GM21717 (cell line): ENCODE data around the gene KMO.

Source experiments
- ATAC-seq: cut with Tn5 transposase; IDR thresholded peaks from one replicate; pipeline ENCODE4 v1.9.1; 2021; ENCODE audit warnings: mild to moderate bottlenecking, moderate library complexity; ENCODE audit not compliant: unreplicated experiment

The KMO gene

DNA sequence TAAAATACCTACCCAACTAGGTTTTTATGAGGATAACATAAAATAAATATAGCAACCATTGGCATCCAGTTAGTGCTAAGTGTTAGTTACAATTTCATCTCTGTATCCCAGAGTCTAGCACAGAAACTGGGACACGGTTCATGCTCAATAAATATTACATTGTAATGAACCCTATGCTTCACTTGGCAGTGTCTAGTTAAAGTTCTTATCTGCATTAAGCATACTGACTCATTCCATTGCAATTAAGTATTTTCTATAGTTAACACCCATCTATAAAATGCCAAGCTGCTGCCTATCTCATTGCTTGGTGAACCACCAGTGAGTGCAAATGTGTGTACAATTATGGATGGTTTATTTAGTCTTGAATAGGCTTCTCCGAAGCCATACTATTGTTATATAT is 92.8 kb downstream of the KMO start:
- ATAC-seq, result no peak

DNA sequence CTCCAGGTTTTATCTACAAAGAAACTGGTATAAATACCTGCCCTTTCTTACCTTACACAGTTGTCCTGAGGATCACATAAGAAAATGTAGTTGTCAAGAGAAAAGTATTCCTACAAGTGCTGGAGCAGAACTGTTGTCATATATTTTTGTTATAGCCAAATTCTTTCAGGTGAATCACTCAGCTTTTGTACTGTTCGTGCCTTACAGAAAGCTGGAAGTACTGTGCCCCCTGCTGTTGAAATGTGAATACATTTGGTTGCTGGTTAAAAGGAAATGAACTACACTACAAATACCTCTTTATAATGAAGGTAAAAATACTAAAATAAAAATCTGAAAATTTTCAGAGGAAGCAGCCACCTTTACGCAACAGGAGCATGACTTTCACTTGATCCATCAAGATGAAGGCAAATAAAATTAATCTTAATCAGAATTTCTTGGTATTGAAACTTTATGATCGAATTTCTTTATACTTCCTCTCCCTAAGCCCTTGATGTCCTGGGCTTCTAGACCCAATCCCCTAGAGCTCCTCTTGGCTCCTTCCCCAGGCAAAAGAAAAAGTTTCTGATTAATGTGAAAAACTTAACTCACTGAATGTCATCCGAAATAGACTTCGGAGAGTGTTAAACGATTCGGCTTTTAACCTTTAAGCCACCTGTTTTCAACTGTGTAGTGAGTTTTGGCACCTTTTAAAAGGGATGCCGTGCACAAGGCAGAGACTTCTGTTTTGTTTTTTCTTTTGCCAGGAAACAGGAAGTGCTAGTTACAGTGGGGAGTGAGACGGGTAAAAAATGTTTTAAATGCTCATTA is 95.5 kb downstream of the KMO start:
- ATAC-seq, result peak; percentile 81

DNA sequence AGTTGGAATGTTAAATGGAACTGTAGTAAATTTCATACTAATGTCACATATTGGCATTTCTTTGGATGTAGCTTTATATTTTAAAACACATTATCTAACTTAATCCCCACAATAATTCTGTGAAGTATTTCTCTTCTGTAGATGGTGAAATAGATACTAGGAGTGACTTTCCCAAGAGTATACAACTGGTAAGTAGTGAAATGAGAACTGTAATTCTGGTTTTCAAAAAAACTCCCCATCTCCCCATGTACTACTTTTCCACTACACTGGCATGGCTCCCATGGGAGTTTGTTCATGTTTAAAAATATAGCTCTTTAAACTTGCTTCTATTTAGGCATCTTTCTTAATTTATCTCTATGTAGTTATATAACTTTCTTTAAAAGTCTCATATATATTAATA is 97.8 kb downstream of the KMO start:
- ATAC-seq, result no peak

DNA sequence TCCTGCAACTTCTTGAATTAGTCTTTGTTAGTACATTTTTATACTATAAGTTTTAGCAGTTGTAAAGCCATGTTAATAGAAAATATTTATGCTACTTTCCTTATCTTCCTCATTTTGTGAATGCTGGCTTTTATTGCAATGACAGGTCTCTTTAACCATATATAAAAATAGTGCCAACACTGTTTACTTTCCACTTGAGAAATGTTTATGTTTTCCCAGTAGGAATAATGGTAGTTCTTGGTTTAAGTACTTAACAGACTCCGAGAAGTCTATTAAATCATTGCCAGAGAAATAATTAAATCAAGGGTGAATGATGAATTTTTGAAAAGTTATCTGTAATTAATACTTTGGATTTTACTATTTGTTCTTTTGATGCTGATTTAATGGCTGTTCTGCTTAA is 98.3 kb downstream of the KMO start:
- no peak for ATAC-seq

DNA sequence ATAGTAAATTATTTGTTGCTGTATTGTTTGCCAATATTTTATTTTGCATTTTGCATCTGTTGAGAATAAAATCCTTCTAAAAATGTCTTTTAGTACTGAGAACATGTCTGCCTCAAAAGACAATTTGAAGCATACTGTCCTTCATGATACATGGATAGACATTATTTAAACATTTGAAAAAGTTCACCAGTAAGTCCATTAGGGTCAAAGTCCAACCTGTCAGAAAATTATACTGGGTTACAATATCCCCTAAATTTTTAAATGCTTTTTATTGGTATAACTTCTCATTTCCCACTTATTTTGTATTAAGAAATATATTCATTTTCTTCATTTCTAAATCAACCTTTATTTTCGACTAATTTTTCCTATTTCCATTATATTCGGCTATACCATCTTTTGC is 98.7 kb downstream of the KMO start:
- ATAC-seq, result no peak

DNA sequence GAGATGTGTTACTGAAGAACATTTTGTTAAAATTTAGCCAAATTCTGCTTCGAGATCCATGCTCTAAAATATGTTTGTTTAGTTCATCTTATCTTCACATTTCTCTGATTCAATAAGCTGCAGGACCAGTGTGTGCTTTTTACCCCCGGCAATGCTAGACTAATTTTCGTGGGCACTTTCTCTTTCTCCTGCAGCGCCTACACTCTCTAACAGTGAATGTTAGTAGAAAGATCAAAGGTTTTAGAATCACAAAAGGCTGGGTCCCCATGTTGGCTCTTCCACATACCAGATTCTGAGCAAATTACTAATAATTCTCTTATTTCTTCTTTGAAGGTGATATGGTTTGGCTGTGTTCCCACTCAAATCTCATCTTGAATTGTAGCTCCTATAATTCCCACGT is 99.5 kb downstream of the KMO start:
- no peak for ATAC-seq

DNA sequence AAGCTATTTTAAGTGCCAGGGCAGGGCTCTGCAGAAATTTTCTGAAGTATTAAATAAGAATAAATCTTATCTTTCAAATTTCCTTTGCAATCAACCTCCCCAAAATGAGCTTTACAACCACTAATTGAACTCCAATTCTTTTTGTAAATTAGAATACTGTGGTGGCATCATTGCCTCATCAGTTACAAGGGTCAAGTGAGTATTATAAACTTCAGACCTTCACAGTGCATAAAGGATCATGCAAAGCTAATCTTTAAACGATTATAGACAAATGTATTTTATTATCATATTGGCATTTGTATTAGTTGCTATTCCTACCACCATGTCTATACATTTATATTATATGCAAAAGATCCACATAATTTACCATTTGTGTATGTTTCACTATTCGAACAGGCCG is 100.8 kb downstream of the KMO start:
- no peak for ATAC-seq

DNA sequence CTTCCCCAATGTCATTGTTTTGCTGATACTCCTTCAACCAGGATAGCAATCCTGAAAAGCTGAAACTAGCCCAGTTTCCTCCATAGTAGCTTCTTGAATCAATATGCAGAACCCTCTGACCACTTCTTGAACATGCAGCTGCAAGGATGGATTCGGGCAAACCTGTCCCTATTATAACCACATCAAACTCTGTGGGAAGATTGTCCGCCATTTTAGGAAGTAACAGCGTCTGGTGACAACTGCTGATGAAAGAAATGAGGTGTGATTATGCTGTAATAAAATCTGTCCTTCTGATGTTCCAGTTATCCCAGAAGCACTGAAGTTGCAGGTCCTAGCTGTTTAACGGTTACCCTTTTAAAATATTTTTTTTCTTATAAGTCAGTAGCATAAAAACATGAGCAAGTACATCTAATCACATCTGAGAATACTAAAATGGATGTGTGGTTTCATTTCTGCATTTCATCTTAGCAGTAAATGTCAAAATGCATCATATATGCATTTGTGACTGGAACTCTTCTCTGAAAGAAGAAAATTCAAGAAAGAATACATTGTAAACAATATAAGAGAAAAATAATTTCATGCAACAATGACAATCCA is 103.5 kb downstream of the KMO start:
- no peak for ATAC-seq

DNA sequence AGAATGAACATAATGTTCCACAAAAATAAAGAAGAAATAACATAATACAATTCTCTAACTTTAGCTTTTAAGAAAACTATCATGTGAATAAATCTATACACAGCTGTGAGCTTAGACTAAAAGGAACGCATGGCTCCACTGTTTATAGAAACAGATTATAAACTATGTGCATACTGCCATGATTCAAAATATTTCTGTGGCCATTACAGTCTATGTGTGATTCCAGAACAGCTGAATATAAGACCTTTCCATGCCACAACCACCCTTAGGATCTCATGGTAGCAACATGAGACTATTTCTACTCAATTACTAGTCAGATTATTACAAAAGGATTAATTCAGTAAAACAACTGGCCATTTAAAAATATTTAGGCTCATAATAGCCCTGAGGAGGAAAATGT is 104.1 kb downstream of the KMO start:
- no peak for ATAC-seq

DNA sequence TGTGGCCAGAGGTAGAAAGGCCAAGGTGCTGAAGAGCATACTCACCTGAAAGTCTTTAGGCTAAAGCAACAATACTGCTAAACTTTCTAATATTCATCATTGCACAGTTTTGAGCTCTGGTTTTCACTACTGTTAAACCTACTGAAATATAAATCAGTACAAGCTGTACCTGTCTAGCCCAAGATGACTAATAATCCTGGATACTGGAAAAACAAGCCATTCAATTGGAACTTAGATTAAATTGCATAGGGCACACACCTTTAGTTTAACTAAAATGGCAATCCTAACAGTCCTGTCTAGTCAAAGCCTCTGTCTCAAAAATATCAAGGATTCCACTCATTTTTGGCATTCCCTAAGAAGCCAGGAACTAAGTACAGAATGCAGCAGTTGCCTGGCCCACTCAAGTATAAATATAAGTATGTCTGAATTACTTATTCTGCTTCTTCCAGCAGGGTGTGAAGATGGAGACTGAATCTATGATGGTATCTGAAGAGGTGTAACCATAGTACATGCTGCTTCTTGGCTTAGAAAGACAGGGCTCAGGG is 104.9 kb downstream of the KMO start:
- no peak for ATAC-seq

DNA sequence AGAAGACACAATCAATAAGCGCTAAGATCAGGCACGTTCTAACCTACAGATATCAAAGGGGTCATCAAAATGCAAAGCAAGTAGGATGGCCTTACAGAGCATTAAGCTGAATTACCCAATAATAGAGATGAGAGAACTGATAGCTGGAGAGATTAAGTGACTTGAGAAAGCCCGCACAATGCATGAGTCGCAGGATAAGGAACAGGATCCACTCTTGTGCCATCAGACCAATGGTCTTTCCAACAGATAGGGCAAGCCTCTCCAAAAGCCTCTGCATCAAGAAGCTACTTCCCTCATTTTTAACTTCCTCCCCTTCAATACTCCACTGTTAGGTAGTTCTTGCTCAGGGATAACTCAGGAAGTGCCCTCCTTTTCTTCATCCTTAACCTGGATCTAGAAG is 105.4 kb downstream of the KMO start:
- no peak for ATAC-seq

DNA sequence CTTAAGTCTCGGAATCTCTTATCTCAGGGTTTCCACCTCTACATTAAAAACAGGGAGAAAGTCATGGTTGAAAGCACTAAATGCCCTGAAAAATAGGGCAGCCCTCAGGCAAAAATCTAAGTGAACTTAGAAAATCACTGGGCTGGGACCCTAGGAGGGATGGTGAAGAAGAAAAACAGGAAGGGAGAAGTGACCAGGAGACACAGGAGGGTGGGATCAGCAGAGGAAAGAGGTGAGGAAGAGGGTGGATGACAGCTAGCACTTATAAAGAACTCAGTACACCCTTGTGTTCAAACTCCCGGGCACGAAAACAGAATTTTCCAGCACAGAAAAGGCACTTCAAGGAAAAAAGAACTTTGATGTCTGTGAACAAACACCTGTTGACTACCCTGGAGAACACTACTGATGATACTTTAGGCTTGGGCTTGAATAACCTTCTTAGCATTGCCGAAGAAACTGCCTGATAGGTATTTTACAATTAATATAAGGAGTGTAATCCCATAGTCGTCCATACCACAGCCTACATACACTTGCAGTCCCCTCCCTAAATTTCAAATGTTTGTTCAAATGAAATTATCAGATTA is 106.0 kb downstream of the KMO start:
- ATAC-seq, result no peak

DNA sequence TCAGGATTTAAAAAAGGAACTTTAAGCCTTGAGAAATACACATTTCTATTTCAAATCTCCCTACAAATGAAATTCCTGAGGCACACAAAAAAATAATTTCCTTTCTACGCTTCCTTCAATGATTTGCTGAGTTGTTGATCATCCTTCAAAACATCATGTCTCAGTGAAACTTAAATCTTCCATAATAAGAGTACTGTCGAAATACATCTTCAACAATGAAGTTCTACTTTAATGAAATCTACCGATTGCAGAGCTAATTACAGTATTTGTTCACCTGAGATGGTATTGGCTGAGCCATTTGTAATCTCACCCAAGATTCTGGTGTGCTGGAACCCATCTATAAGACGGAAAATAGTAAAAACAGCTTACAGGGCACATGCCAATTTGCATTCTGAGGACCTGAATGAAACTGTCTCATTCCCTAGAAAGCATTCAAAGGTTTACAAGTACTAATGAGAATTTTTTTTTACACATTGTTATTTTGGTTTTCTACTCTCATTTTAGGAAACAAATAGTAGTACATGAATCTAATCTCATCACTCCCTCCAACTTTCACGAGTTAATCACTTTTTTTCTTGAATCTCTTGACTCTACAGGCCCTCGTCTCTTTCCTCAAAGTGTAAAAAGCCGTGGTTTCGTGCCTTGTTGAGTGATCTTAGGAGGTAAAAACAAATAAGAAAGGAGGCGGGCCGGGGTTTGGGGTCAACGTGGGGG is 106.9 kb downstream of the KMO start:
- ATAC-seq, result no peak

DNA sequence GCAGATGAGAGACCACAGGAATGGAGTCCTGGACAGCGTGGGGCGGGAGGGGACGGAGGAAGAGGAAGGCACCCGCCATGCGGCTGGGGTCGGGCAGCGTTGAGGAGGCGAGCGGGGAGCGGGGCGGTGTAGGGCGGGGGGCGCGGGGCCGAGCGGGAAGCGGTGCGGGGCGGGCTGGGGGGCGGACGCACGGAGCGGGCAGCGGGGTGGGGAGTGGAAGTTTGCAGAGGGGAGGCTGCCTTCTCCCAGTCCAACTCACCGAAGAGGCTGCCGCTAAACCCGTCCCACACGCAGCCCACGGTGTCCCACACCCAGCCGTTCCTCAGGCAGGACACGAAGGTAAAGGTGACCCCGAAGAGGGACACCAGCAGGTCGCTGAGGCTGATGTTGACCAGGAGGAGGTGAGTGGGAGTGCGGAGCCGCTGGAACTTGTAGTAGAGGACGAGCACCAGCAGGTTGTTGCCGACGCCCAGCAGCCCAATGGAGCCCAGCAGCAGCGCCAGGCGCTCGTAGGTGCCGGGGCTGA is 107.5 kb downstream of the KMO start:
- peak; percentile 51 for ATAC-seq

DNA sequence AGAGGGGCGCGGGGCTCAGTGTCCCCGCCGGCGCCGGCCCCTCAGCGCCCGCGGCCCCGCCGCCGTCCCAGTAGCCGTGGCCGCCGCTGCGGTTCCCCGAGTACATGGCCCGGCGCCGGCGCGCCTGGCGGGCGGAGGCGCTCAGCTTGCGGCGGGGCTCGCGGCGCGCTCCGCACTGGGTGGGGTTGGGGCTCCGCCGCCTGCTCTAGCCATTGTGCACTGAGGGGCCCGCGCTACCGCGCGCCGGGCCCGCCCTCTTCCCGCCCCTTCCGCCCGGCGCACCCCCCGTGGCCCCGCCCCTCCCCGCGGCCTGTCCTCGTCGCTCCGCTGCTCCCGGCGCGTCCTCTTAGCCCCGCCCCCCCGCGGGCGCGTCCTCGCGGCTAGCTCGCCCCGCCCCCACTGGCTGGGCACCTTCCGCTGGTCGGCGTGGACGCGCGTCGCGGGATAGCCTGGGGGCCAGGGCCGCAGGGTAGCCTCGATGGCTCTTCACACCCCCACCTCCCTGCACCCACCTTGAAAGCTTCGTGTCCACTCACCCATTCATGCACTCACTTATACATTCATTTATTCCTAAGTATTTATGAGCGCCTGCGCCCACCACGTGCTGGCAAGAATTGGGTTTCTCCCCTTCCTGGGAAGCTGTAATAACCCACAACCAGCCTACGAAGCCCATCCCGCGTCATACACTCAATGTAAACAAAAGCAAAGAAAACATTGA is 108.1 kb downstream of the KMO start, which contains the start of the genes CHML and OPN3:
CHML (minus strand) TSS at position 221 of the 718 bp plus-strand sequence. CDS start 4,603 bp downstream, outside the sequence.
OPN3 (minus strand) TSS at position 221 of the 718 bp plus-strand sequence; CDS start at position 106, 115 bp downstream.
- peak; percentile 86 for ATAC-seq

DNA sequence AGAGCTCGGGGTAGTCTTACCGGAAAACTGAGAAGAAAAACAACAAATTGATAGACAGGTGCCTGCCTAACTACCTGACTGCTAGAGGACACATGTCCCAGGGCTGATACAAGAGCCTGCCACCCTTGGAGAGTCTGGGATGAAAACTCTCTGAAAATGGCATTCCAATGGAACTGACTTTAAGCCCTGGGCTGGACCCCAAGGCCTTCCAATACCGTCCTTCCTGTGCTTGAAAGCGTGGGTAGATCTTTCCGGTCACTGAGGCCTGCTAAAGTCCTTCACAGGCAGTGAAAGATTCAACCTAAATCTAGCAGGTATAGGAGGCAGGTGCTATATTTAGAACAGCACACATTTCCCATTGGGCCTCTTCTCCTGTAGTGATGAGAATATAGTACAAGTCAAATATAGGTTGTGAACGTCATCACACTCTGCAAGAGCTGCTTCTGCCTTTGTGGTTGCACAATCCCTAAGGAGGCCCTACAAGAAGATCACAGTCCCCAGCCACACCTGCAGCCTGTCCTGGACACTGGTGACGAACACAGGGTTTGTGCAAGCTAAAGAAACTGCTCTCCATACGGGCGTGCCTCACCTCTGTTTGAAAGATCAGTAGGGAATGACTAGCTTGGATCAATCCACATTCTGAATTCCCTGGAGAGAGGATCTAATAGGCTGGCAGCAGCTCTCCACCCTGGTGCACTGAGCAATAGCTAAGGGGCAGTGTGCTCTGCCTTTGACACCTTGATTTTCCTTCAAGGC is 108.9 kb downstream of the KMO start:
- no peak for ATAC-seq

DNA sequence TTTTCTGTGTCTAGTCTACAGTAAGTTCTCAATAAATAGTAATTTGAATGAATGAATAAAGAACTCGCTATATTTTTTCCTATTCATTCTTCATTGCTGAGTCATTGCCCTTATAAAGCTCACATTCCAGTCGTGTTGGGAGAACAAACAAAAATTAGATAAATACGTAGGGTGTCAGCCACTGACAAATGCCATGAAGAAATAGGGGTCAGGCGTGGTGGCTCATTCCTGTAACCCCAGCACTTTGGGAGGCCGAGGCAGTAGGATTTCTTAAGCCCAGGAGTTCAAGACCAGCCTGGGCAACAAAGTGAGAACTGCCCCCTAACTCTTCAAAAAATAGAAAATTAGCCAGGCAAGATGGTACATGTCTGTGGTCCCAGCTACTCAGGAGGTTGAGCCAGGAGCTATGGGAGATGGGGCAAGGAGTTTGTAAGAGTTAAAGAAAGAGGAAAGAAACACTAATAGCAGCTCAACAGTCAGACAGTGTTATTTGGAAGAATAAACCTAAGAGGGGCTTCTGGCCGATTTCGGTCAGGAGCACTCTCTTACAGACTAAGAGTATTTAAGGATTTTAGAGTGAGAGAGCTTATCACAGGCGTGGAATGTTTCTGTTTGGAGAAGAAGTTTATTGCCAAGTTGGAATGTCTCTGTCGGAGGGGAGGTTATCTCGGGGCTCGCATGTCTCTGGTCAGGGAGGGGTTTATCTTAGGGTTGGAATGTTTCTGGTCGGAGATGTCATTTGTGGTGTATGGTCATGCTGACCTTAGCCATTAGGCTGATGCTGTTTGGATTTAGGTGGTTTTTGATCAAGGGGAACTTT is 109.8 kb downstream of the KMO start:
- ATAC-seq, result no peak

DNA sequence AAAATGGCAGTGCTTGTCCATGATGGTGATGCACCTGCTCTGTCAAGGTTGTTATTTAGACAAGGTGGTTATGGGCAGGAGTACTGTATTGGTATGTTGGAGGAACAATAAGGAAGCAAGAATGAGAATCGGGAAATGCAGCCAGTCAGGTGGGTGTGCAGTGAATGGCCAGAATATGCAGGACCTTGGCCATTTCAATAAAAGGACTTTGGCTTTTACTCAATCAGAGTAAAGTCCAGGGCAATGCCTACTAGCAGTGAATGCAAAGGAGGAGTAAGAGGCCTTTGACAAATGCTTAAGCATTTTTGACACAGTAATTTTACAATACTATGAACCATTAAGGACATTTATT is 110.4 kb downstream of the KMO start:
- no peak for ATAC-seq

DNA sequence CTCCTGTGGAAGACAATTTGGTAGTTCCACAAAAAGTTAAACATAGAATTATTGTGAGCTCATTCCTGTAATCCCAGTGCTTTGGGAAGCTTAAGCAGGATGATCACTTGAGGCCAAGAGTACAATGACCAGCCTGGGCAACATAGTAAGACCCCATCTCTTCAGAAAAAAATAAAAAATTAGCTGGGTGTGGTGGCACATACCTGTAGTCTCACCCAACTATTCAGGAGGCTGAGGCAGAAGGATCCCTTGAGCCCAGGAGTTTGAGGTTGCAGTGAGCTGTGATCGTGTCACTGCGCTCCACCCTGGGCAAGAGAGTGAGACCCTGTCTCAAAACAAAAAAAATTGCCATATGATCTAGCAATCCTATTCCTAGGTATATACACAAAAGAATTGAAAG is 112.1 kb downstream of the KMO start:
- ATAC-seq, result no peak
